ENCODE data around the gene AUP1.

DNA sequence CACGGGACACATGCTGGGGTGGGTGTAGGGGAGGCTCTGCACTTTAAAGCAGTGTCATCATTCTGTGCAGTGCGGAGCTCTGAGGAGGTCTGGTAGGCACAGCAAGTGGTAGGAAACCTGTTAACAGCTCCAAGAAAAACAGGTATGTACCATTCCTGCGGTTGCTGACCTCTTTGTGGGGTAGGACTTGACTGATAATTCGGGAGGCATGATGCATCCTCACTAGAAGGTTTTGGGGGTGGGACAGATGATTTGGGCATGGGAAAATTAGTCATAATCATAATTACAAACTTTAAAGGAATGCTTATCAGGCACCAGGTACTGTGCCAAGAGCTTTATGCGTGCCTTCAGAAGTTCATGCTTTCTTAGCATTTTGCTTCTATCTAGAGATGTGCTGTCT lies 34.7 kb upstream of the AUP1 start:
- TF ChIP-seq SP1 (IDR thresholded peaks at IDR 0.05), result no peak
- TF ChIP-seq BHLHE40 (IDR thresholded peaks at IDR 0.05; ENCODE audit: borderline replicate concordance), result no peak
- no peak for TF ChIP-seq FOXM1 (IDR thresholded peaks at IDR 0.05; ENCODE audit: borderline replicate concordance)
- TF ChIP-seq FOXA1 (IDR thresholded peaks at IDR 0.05), result no peak
- TF ChIP-seq, protein P1, sequence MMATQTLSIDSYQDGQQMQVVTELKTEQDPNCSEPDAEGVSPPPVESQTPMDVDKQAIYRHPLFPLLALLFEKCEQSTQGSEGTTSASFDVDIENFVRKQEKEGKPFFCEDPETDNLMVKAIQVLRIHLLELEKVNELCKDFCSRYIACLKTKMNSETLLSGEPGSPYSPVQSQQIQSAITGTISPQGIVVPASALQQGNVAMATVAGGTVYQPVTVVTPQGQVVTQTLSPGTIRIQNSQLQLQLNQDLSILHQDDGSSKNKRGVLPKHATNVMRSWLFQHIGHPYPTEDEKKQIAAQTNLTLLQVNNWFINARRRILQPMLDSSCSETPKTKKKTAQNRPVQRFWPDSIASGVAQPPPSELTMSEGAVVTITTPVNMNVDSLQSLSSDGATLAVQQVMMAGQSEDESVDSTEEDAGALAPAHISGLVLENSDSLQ (IDR thresholded peaks at IDR 0.05), result no peak
- no peak for TF ChIP-seq TARDBP (IDR thresholded peaks at IDR 0.05)
- no peak for TF ChIP-seq L3MBTL2 (conservative IDR thresholded peaks at IDR 0.05)
- TF ChIP-seq NFRKB (IDR thresholded peaks at IDR 0.05), result no peak
- TF ChIP-seq CTBP1 (IDR thresholded peaks at IDR 0.05; ENCODE audit: borderline replicate concordance), result no peak
- TF ChIP-seq ARNT (IDR thresholded peaks at IDR 0.05), result no peak
